ENCODE measurements around the gene THTPA. TPM values are rescaled to one million over a fixed set of nuclear protein-coding genes. Genes with fewer than 3 reads are reported as not detected.

THTPA gene
- total and polyA plus RNA-seq, 2 donors (not counting 1 experiment from before 2014, with no cell fraction given) = 17.0 to 21.4 TPM

DNA sequence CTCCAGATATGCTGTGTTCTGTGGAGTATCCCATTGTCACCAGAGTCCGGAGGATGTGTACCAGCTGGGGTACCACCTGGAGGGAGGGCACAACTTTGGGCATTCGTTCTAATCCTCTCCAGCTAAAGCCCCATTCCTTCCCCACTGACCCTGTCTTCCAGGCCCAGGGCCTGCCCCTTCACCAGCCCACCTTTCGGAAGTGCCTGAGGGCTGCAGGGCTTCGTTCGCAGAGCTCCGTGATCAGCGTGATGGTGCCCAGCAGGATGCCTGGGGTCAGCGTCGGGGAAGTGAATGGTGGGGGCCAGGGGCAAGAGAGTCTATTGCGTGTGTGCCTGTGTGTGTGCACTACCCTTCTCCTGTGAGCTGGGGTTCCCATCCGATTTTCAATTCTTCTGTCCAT lies 9.6 kb downstream of the THTPA start:
- Histone ChIP-seq H3K27me3 (replicated peaks in 1 of 4; ENCODE audit: control extremely low read depth in 1 of 4, control insufficient read depth in 3 of 4, insufficient read depth in 4 of 4, low read length in 3 of 4) (no peaks in the 10 kb centered on the region), H3K27ac (ENCODE audit: low read length in 2 of 2) (no peak overlapping the region), H3K9ac (ENCODE audit: low read length) (no peak overlapping the region), H3K4me3 (ENCODE audit: control extremely low read depth in 1 of 5, extremely low read depth in 1 of 5, insufficient read depth in 1 of 5, low read depth in 2 of 5, low read length in 4 of 5) (no peak overlapping the region), H3K4me2 (replicated peaks; ENCODE audit: low read depth, low read length, poor library complexity, severe bottlenecking) (no peak overlapping the region), H3K4me1 (ENCODE audit: control insufficient read depth in 2 of 2, insufficient read depth in 2 of 2, low read length in 2 of 2) (peaks cover 15 to 23% of the 10 kb centered on the region in 2 donors), H3K36me3 (replicated peaks in 1 of 2; ENCODE audit: control extremely low read depth in 1 of 2, control insufficient read depth in 1 of 2, extremely low read depth in 1 of 2, insufficient read depth in 2 of 2, low read length in 1 of 2) (peaks cover 0 to 56% of the 10 kb centered on the region in 2 experiments), H3K79me2 (ENCODE audit: control insufficient read depth, insufficient read depth, low read length) (peaks cover 36% of the 10 kb centered on the region), H4K20me1 (ENCODE audit: control insufficient read depth, insufficient read depth, low read length, poor library complexity, severe bottlenecking) (peaks cover 26% of the 10 kb centered on the region), H2AFZ (ENCODE audit: insufficient read depth, low read depth, low read length, poor library complexity, severe bottlenecking) (no peak overlapping the region), H3K9me3 (ENCODE audit: control extremely low read depth in 1 of 3, control insufficient read depth in 2 of 3, insufficient read depth in 1 of 3, low read length in 2 of 3) (no peaks in the 10 kb centered on the region)
- intact Hi-C loops (cut with micrococcal nuclease) = loop anchor here (5.0 to 10.0 kb wide), 4 partner anchors 281 to 877 kb away; partner anchors contain the start of genes HOMEZ, PCK2 and SDR39U1
- ATAC-seq (ENCODE audit: low read depth) = no peak
- Mint-ChIP-seq H3K27me3 (no peaks in the 10 kb centered on the region), H3K4me1 (peaks cover 38% of the 10 kb centered on the region), H3K4me3 (peak overlapping the region; percentile 37), H3K27ac (peak overlapping the region; percentile 46), H3K9me3 (ENCODE audit: insufficient read depth) (no peaks in the 10 kb centered on the region)
- POLR2A ChIA-PET = interaction anchor here (0.6 kb wide), 1 partner anchor 14 kb away, joined by 7 read pairs; no protein-coding TSS in a partner anchor
- TF ChIP-seq EZH2 (IDR thresholded peaks at IDR 0.05; ENCODE audit: borderline replicate concordance, insufficient read depth, low read depth, low read length, poor library complexity, severe bottlenecking) = no peak
- TF ChIP-seq, protein P1, sequence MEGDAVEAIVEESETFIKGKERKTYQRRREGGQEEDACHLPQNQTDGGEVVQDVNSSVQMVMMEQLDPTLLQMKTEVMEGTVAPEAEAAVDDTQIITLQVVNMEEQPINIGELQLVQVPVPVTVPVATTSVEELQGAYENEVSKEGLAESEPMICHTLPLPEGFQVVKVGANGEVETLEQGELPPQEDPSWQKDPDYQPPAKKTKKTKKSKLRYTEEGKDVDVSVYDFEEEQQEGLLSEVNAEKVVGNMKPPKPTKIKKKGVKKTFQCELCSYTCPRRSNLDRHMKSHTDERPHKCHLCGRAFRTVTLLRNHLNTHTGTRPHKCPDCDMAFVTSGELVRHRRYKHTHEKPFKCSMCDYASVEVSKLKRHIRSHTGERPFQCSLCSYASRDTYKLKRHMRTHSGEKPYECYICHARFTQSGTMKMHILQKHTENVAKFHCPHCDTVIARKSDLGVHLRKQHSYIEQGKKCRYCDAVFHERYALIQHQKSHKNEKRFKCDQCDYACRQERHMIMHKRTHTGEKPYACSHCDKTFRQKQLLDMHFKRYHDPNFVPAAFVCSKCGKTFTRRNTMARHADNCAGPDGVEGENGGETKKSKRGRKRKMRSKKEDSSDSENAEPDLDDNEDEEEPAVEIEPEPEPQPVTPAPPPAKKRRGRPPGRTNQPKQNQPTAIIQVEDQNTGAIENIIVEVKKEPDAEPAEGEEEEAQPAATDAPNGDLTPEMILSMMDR (IDR thresholded peaks at IDR 0.05) = no peak
- CTCF ChIA-PET = interaction anchor here (4.1 to 9.3 kb wide), 2 partner anchors 8 to 87 kb away, joined by 24 to 61 read pairs; partner anchors contain the start of gene THTPA
- WGBS (ENCODE audit: insufficient coverage) = 97% methylated on average over 7 of the region's 11 CpGs
- DNase-seq = no peak

DNA sequence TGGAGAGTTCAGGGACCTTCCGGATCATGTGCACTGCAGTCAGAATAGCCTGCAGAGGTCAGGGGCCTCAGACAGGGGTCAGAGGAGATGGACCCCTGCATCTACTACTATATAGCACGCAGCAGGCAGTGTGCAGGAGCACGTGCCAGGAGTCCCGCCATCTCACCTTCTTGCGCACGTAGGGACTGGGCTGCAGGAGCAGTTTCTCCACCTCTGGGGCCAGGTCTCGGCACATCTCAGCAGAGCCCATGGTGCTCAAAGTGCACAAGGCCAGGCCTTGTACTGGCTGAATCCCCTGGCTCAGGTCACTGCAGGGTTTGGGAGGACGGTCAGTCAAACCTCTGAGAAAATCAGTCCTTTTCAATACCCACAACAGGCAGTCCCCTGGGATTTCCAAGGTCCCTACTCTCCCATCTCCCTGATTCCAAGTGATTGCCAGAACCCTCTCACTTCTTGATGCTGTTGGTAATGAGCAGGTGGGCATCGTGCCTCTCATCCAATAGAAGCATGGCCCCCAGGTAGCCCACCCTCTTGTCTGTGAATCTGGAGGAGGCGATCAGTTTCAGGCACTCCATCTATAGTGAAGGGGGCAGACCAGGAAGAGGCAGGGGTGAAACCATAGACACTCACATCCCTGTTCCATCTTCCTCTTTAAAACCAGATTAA lies 10.2 kb downstream of the THTPA start:
- ChIA-PET CTCF (interaction anchor here (4.1 to 9.3 kb wide), 2 partner anchors 9 to 88 kb away, joined by 24 to 61 read pairs; partner anchors contain the start of gene THTPA), POLR2A (no interaction called here)
- Histone ChIP-seq H2AFZ (ENCODE audit: insufficient read depth, low read depth, low read length, poor library complexity, severe bottlenecking) (peak overlapping the region; percentile 89), H3K79me2 (ENCODE audit: control insufficient read depth, insufficient read depth, low read length) (peaks cover 36% of the 10 kb centered on the region), H3K27me3 (replicated peaks in 1 of 4; ENCODE audit: control extremely low read depth in 1 of 4, control insufficient read depth in 3 of 4, insufficient read depth in 4 of 4, low read length in 3 of 4) (peaks cover 0 to 2% (median 0%) of the 10 kb centered on the region in 4 experiments), H4K20me1 (ENCODE audit: control insufficient read depth, insufficient read depth, low read length, poor library complexity, severe bottlenecking) (peaks cover 26% of the 10 kb centered on the region), H3K9me3 (ENCODE audit: control extremely low read depth in 1 of 3, control insufficient read depth in 2 of 3, insufficient read depth in 1 of 3, low read length in 2 of 3) (no peaks in the 10 kb centered on the region), H3K36me3 (replicated peaks in 1 of 2; ENCODE audit: control extremely low read depth in 1 of 2, control insufficient read depth in 1 of 2, extremely low read depth in 1 of 2, insufficient read depth in 2 of 2, low read length in 1 of 2) (peaks cover 0 to 50% of the 10 kb centered on the region in 2 experiments), H3K4me3 (ENCODE audit: control extremely low read depth in 1 of 5, extremely low read depth in 1 of 5, insufficient read depth in 1 of 5, low read depth in 2 of 5, low read length in 4 of 5) (peak overlapping the region in 2 of 5 experiments; percentile 75 to 94), H3K9ac (ENCODE audit: low read length) (peak overlapping the region; percentile 82), H3K27ac (ENCODE audit: low read length in 2 of 2) (peak overlapping the region in 1 of 2 donors; percentile 72), H3K4me1 (ENCODE audit: control insufficient read depth in 2 of 2, insufficient read depth in 2 of 2, low read length in 2 of 2) (peaks cover 15 to 23% of the 10 kb centered on the region in 2 donors), H3K4me2 (replicated peaks; ENCODE audit: low read depth, low read length, poor library complexity, severe bottlenecking) (peak overlapping the region; percentile 76)
- intact Hi-C loops (cut with micrococcal nuclease) = loop anchor here (5.0 to 10.0 kb wide), 4 partner anchors 281 to 876 kb away; partner anchors contain the start of genes HOMEZ, PCK2 and SDR39U1
- WGBS (ENCODE audit: insufficient coverage) = 97% methylated on average over 7 of the region's 10 CpGs
- Mint-ChIP-seq H3K9me3 (ENCODE audit: insufficient read depth) (no peaks in the 10 kb centered on the region), H3K27me3 (no peaks in the 10 kb centered on the region), H3K27ac (peak overlapping the region; percentile 96), H3K4me1 (peaks cover 36% of the 10 kb centered on the region), H3K4me3 (peak overlapping the region; percentile 96)
- ATAC-seq (ENCODE audit: low read depth) (no peak), DNase-seq (peak; percentile 10)
- TF ChIP-seq, protein P1 (IDR thresholded peaks at IDR 0.05) = no peak
- no peak for TF ChIP-seq EZH2 (IDR thresholded peaks at IDR 0.05; ENCODE audit: borderline replicate concordance, insufficient read depth, low read depth, low read length, poor library complexity, severe bottlenecking)
